ENCODE data around the gene BCKDHA.

The BCKDHA gene

GRCh38 chr19:41397086-41398049 is at the start of gene BCKDHA, which contains the start of gene EXOSC5:
TSS of gene BCKDHA (plus strand) at chr19:41397818. CDS start at chr19:41397828, 10 bp downstream.
TSS of gene EXOSC5 (minus strand) at chr19:41397359. CDS start at chr19:41397328, 31 bp downstream.
- in situ Hi-C loops (cut with MboI; ENCODE audit: low sequenced_read_pairs), result no loop called here

GRCh38 chr19:41350735-41351338 is 46.8 kb upstream of the BCKDHA start:
- in situ Hi-C loops (cut with MboI; ENCODE audit: low sequenced_read_pairs), result no loop called here

- in situ Hi-C loops (cut with MboI; ENCODE audit: low sequenced_read_pairs), result no loop called here
Measured at GRCh38 chr19:41351339-41352245, 46.0 kb upstream of the BCKDHA start.

- in situ Hi-C loops (cut with MboI; ENCODE audit: low sequenced_read_pairs), result no loop called here
Measured at GRCh38 chr19:41352279-41352608, 45.4 kb upstream of the BCKDHA start.

GRCh38 chr19:41352609-41353465 is 44.8 kb upstream of the BCKDHA start:
- in situ Hi-C loops (cut with MboI; ENCODE audit: low sequenced_read_pairs), result no loop called here

GRCh38 chr19:41353466-41354342 is 43.9 kb upstream of the BCKDHA start, which contains the start of gene TGFB1:
TSS of gene TGFB1 (minus strand) at chr19:41353922. CDS start at chr19:41353044, 878 bp downstream.
- in situ Hi-C loops (cut with MboI; ENCODE audit: low sequenced_read_pairs), result no loop called here

- in situ Hi-C loops (cut with MboI; ENCODE audit: low sequenced_read_pairs), result no loop called here
Measured at GRCh38 chr19:41354343-41354953, 43.2 kb upstream of the BCKDHA start.

GRCh38 chr19:41355035-41355434 is 42.6 kb upstream of the BCKDHA start:
- in situ Hi-C loops (cut with MboI; ENCODE audit: low sequenced_read_pairs), result no loop called here

- in situ Hi-C loops (cut with MboI; ENCODE audit: low sequenced_read_pairs), result no loop called here
Measured at GRCh38 chr19:41355802-41356201, 41.8 kb upstream of the BCKDHA start.

GRCh38 chr19:41356984-41357739 is 40.5 kb upstream of the BCKDHA start:
- in situ Hi-C loops (cut with MboI; ENCODE audit: low sequenced_read_pairs), result no loop called here

GRCh38 chr19:41357746-41358145 is 39.9 kb upstream of the BCKDHA start:
- in situ Hi-C loops (cut with MboI; ENCODE audit: low sequenced_read_pairs), result no loop called here

- in situ Hi-C loops (cut with MboI; ENCODE audit: low sequenced_read_pairs), result no loop called here
Measured at GRCh38 chr19:41359741-41360140, 37.9 kb upstream of the BCKDHA start.

GRCh38 chr19:41362143-41362847 is 35.3 kb upstream of the BCKDHA start:
- in situ Hi-C loops (cut with MboI; ENCODE audit: low sequenced_read_pairs), result no loop called here

GRCh38 chr19:41363371-41363752 is 34.3 kb upstream of the BCKDHA start:
- in situ Hi-C loops (cut with MboI; ENCODE audit: low sequenced_read_pairs), result no loop called here

GRCh38 chr19:41363753-41364523 is 33.7 kb upstream of the BCKDHA start, which contains the start of gene B9D2:
TSS of gene B9D2 (minus strand) at chr19:41364149. CDS start at chr19:41363519, 630 bp downstream.
- in situ Hi-C loops (cut with MboI; ENCODE audit: low sequenced_read_pairs), result no loop called here

All from HL-60/S4 treated with phorbol 12-myristate 13-acetate at 8.2 ng/mL for 4 days and 3 days (cell line).